GM19238 (cell line): ENCODE results near the gene C6orf52.

Source experiments
- DNase-seq: peaks from one replicate; pipeline ENCODE4 v3.0.0; 2011; ENCODE audit warnings: low spot score; ENCODE audit not compliant: insufficient read length

C6orf52 gene

DNA sequence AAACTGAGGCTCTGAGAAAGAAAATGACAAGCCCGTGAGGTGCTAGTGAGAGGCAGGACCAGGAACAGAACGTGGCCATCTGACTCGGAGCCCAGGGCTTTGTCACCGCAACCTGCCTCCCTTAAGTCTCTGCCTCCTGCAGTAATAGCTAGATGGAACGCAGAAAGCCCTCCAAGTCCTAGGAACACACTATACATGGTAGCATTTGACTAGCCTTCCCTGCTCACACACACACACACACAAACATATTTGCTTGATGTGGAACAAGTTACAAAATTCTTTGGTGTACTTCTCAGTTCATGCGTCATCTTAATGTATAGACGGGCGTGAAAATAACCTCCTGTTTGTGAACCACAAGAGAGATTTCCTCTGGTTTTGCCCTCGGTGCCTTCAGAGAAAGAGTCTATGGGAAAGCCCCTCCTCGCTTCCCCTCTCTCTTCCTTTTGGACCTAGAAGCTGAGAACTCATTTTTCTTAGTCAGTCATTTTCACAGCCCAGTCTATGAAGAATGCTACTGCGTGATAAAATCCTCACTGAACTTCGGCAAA lies 38.8 kb downstream of the C6orf52 start:
- DNase-seq = no peak

DNA sequence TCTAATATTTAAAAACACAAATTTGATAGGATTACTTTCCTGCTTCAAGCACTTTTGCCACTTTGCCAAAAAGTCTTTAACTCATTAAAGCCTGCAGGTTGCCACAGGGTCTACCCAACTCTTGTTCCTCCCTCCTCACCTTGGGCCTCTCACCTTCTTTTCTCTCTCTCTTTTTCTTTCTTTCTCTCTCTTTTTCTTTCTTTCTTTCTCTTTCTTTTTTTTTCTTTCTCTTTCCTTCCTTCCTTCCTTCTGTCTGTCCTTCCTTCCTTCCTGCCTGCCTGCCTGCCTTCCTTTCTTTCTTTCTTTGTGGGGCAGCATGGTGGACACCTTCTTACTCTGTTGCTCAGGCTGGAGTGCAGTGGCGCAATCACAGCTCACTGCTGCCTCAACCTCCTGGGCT lies 50.2 kb downstream of the C6orf52 start:
- no peak for DNase-seq

DNA sequence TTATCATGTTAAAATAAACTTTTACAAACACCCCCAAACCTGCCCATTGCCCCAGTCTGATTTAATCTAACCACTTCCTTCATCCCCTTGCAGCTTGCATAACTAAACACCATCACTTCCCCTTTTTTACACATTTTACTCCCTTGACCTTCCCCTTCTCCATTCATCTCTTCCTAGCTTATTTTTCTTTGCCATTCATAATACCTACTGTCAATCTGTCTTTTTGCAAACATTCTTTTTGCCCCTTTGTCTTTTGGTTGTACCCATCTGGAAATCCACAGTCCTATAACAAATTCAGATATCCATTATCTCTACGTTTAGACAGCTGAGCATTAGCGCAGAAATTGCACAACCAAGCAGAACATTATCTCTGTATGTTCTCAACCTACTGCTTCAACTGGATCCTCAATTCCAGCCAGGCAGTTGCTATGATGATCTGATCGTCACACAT lies 51.2 kb downstream of the C6orf52 start:
- peak; percentile 13 for DNase-seq

DNA sequence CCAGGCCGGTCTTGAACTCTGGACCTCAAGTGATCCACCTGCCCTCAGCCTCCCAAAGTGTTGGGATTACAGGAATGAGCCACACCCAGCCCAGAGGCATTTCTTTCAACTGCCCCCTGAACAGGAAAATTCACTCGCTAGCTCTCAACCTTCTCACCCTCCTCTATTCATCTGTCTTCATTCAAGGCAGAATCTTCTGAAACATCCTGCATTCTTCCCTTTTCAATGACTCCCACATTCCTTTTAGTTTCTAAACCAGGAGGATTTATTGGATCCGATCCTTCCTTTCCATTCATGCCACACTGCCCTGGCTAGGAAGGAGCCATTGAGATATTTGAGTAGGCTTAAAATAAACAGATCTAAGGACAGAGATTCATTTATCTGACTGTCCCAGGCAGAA lies 52.9 kb downstream of the C6orf52 start:
- no peak for DNase-seq

DNA sequence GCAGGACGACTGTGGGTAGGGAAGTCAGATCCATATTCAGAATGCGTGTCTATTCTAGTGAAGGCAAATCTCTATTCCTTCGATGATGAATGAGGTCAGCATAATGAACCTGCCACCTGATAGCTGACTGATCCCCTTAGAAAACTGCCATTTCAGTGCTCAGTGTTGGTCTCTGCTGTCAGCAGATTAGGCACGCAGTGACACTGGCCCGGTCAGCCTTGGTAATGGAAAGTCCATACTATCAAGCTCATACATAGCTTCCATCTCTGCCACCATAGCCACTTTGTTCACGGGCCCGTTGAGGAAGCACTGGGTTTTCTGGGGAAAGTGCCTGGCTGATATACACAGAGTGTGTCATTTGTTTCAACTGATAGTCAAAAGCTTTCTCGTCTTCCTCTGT lies 54.0 kb downstream of the C6orf52 start:
- no peak for DNase-seq

DNA sequence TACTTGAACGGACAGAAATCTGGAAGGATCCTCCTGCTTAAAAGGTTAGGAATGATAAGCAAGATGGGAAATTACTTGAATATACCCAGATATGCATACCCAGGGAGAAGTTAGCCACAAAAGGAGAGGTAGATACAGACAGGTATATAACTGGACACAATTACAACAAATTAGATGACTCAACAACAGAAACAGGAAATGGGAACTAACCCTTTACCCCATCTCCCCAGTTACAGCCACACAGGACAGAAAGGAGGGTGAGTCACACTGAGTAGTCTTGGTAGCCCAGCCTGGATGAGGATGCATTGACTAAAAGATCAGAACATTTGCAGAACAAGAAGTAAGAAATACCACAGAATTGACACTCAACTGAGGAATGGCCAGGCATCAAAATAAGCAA lies 61.2 kb downstream of the C6orf52 start:
- peak; percentile 9 for DNase-seq

DNA sequence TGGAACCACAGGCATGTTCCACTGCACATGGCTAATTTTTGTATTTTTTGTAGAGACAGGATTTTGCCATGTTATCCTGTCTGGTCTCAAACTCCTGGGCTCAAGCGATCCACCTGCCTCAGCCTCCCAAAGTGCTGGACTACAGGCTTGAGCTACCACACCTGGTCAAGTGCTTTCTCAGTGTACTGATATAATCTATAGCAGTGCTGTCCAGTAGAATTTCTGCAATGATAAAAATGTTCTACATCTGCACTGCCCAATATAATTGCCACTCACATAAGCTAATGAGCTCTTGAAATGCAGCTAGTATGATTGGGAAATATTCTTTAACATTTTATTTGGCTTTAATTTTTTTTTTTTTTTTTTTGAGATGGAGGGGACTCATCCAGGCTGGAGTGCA lies 64.2 kb downstream of the C6orf52 start:
- no peak for DNase-seq

DNA sequence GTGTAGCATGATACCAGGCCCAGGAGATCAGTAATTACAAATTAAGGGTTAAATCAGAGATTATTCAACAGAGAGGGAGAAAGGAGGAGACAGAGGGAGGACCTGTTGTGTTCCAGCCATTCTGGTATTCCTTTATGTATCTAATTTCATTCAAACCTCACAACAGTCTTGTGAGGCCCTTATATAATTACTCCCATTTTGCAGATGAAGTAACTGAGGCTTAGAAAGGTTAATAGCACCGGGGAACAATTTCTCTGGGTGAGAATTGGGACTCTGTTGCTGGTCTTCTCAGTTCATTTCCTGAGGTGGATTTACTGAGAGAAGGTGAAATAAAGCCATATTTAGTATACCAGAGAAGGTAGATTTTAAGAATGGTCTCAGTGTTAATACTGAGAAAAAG lies 66.6 kb downstream of the C6orf52 start:
- DNase-seq = no peak

DNA sequence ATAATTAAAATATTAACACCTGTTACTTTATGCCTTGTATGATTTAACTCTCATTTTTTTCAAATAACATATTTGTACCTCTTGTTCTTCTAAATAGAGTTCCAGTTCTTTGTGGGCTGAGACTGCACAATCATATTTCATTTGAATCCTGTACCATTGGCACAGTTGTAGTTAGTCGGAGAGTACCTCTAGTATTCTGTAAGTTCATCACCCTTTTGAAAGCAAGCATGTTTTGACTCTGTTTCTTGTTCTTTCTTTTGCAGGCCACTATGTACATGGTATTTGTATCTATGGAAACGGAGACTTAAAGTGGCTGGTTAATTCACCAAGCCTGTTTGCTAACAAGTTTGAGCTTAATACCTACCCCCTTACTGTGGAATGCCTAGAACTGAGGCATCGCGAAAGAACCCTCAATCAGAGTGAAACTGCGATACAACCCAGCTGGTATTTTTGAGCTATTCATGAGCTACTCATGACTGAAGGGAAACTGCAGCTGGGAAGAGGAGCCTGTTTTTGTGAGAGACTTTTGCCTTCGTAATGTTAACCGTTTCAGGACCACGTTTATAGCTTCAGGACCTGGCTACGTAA lies 68.2 kb downstream of the C6orf52 start:
- DNase-seq = no peak

DNA sequence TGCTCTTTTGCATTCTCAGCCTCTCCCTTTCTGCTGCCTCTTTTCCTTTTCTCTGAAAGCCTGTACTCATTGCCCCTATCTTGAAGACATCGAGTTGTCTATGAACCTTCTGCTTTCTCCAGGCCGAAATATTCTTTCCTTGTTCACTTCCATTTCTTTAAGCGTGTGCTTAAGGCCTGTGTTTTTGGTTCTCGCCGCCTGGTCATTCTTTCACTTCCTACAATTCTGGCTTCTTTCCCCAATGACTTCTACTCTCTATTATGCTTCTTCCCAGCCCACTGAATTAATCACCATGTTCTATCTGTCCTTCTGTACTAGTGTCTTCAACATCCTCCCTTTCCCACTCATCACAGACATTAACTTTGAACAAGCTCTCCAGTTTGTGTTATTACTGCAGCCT lies 69.6 kb downstream of the C6orf52 start:
- no peak for DNase-seq

DNA sequence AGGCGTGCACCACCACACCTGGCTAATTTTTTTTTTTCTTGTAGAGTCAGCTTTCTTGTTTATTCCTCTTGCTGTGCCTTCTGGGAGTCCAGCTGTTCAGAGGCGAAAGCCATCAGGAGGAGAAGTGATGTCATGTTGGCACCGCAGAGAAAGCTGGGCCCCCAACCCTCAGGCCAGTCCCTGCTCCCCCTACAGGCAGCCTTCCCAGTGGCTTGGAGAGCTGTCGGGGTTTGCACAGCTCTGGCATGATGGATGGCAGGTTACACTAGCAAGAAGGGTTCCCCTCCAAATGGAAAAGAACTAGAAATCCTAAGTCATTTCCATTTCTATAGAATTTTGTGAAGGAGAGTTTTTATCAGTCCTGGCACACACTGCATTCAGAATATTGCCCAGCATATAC lies 72.6 kb downstream of the C6orf52 start:
- DNase-seq = no peak
